ENCODE data around the gene MPND. TPM values are rescaled to one million over a fixed set of nuclear protein-coding genes. Genes with fewer than 3 reads are reported as not detected.

Gene MPND
- total RNA-seq, 4 donors from 2014 or later = 2.7 to 3.1 (median 3.0) TPM

DNA sequence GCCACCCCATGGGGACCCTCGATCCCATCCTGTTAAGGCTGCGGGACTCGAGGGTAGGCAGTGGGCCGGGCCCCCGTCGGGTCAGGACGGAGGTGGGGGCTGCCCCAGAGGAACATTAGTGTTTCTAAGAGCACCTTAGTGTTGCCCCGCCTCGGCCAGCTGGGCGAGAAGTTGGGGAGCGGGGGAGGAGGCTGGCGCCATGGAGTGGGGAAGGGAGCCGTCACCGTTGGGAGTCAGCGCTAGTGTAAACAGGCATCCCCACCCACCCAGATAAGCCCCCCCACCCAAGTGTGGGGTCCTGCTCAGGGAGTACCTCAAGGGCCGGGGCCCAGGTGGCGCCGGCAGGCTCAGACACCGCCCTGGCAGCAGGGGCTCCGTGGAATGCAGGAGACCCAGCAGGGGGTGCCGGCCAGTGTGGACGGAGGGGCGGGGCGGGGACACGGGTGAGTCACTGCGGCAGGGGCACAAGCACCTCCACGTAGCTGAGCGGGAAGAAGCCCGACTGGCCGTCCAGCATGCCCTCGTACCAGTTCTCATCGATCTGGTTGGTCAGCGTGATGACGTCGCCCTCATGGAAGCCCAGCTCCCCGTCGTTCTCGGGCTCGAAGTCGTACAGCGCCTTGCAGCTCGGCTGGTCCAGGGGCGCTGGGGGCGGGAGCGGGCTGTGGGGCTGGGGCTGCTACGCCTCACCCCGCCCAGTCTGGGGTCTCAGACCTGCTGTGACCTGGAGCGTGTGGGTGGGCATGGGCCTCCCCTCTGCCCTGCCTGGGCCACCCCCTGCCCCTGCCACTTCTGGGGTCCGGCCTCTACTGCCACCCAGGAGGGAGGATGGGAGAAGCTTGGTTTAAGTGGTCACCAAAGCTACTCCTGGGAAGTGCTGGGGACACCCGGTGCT is 18.0 kb downstream of the MPND start:
- TF ChIP-seq, protein P1, sequence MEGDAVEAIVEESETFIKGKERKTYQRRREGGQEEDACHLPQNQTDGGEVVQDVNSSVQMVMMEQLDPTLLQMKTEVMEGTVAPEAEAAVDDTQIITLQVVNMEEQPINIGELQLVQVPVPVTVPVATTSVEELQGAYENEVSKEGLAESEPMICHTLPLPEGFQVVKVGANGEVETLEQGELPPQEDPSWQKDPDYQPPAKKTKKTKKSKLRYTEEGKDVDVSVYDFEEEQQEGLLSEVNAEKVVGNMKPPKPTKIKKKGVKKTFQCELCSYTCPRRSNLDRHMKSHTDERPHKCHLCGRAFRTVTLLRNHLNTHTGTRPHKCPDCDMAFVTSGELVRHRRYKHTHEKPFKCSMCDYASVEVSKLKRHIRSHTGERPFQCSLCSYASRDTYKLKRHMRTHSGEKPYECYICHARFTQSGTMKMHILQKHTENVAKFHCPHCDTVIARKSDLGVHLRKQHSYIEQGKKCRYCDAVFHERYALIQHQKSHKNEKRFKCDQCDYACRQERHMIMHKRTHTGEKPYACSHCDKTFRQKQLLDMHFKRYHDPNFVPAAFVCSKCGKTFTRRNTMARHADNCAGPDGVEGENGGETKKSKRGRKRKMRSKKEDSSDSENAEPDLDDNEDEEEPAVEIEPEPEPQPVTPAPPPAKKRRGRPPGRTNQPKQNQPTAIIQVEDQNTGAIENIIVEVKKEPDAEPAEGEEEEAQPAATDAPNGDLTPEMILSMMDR (IDR thresholded peaks at IDR 0.05 in 4 of 5, conservative IDR thresholded peaks at IDR 0.05 in 1 of 5) = no peak
- TF ChIP-seq POLR2A (IDR thresholded peaks at IDR 0.05) = no peak
- Histone ChIP-seq H3K27me3 (no peaks in the 10 kb centered on the region), H3K36me3 (peaks cover 0 to 63% of the 10 kb centered on the region in 2 donors), H3K9me3 (no peaks in the 10 kb centered on the region), H3K4me3 (no peak overlapping the region), H3K4me1 (no peaks in the 10 kb centered on the region), H3K27ac (no peak overlapping the region)
- intact Hi-C loops (cut with DNase I; ENCODE audit: low total_unique reads) (no loop called here), in situ Hi-C loops (cut with MboI; ENCODE audit: low sequenced_read_pairs in 4 of 4) (no loop called here)
- DNase-seq (no peak), ATAC-seq (no peak)

DNA sequence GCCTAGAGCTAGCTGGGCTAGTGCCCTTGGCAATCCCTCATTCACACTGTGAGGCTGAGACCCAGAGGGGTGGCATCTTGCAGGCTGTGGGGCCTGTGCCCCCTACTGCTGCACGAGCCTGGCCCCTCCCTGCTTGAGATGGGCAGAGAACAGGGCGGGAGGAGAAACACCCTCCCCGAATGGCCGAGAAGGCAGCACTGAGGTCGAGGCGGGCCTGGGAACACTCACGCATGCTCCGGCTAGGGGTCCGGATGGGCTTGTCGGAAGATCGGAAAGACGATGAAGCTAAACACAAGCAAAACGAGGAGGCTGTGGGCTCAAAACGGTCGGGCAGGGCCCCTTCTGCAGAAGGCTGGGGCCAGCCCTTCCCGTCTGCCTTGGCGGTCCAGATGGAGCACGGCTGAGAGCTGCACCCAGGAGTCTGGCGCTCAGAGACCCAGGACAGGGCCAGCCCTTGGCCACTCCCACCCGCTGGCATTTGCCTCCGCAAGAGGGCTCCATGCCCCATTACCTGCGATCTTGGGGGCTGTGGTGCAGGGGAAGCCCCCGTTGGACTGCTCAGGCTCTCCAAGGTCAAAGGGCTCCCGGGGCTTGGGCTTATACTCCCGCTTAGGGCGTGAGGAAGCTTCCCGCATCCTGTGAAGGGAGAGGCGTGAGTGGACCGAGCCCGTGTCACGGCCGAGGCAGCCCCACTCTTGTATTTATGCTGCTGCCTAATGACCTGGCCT is 18.9 kb downstream of the MPND start:
- no peak for ATAC-seq
- DNase-seq = no peak
- intact Hi-C loops (cut with DNase I; ENCODE audit: low total_unique reads) = no loop called here
- in situ Hi-C loops (cut with MboI; ENCODE audit: low sequenced_read_pairs in 4 of 4) = no loop called here
- no peak overlapping the region for H3K4me3 ChIP-seq
- H3K27ac ChIP-seq = no peak overlapping the region
- peaks cover 0 to 6% of the 10 kb centered on the region in 2 donors for H3K4me1 ChIP-seq
- peaks cover 0 to 65% of the 10 kb centered on the region in 2 donors for H3K36me3 ChIP-seq
- no peaks in the 10 kb centered on the region for H3K9me3 ChIP-seq
- TF ChIP-seq POLR2A (IDR thresholded peaks at IDR 0.05) = no peak
- TF ChIP-seq, protein P1 (IDR thresholded peaks at IDR 0.05 in 4 of 5, conservative IDR thresholded peaks at IDR 0.05 in 1 of 5) = no peak
- no peaks in the 10 kb centered on the region for H3K27me3 ChIP-seq

DNA sequence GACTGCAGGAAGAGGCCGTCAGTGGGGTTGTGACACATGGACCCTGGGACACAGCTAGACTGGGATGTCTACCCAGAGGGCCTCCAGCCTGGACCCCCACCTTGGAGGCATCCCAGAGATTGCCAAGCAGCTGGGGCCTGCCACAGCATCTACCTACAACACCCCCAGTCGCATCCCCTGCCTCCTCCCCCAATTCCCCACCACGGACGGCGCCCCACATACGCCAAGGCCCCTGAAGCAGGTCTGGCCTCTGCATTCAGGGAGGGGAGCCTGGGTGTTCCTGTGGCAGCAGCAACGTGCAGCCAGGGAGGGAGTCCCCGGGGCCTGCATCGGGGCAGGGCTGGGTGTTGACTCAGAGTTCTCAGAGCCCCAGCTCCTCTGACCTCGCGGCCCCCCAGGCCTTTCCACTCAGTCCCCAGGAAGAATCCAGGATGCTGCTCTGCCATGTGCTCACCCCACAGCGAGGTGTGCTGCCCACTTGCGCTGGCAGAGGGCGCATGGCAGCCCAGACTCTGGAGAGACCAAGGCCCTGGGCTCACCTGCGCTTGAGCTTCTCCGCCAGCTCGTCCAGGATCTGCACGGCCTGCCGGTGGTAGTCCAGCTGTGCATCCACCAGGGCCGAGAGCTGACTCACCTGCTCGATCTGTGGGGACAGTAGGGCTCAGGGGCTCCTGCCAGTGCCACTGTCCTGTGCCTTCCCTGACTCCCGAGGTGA is 19.6 kb downstream of the MPND start:
- H3K27ac ChIP-seq = no peak overlapping the region
- H3K9me3 ChIP-seq = no peaks in the 10 kb centered on the region
- no peaks in the 10 kb centered on the region for H3K27me3 ChIP-seq
- H3K4me1 ChIP-seq = peaks cover 5 to 13% of the 10 kb centered on the region in 2 donors
- ATAC-seq = no peak
- no peak for DNase-seq
- in situ Hi-C loops (cut with MboI; ENCODE audit: low sequenced_read_pairs in 4 of 4) = no loop called here
- intact Hi-C loops (cut with DNase I; ENCODE audit: low total_unique reads) = no loop called here
- H3K4me3 ChIP-seq = no peak overlapping the region
- peaks cover 0 to 65% of the 10 kb centered on the region in 2 donors for H3K36me3 ChIP-seq
- no peak for TF ChIP-seq POLR2A (IDR thresholded peaks at IDR 0.05)
- TF ChIP-seq, protein P1 (IDR thresholded peaks at IDR 0.05 in 4 of 5, conservative IDR thresholded peaks at IDR 0.05 in 1 of 5) = no peak

DNA sequence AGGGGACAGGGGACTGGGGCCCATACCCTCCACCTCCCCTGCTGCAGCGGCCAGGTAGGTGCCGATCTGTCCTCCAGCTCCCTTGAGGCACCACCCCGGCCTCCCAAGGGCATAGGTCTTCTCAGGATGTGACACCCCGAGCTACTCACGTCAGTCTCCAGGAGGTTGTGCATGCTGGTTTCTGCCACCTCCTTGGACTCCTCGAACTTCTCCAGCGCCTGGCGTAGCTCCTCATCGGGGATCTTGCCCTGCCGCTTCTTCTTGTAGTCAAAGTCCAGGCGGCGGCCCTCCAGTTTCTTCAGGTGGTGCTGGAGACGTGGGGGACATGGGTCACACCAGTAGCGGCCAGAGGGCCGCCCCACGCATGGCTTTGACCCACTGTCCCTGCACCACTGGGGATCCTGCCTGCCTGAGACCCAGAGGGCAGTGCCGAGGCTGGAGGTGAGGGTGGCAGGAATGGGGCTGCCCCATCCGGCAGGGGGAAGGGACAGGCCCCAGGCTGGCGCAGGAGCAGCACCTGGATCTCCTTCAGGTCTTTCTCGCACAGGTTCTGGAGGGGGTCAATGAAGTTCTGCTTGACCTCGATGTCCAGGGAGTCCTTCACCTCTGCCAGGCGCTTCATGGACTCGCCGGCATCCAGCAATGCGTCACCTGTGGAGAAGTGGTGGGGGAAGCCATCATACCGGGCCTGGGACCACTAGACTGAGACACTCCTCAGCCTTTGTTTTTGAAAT is 20.4 kb downstream of the MPND start:
- DNase-seq = no peak
- intact Hi-C loops (cut with DNase I; ENCODE audit: low total_unique reads) = no loop called here
- H3K4me3 ChIP-seq = no peak overlapping the region
- no peak overlapping the region for H3K27ac ChIP-seq
- peaks cover 12 to 21% of the 10 kb centered on the region in 2 donors for H3K4me1 ChIP-seq
- H3K9me3 ChIP-seq = no peaks in the 10 kb centered on the region
- in situ Hi-C loops (cut with MboI; ENCODE audit: low sequenced_read_pairs in 4 of 4) = no loop called here
- ATAC-seq = no peak
- TF ChIP-seq, protein P1 (IDR thresholded peaks at IDR 0.05 in 4 of 5, conservative IDR thresholded peaks at IDR 0.05 in 1 of 5) = no peak
- no peak for TF ChIP-seq POLR2A (IDR thresholded peaks at IDR 0.05)
- H3K27me3 ChIP-seq = no peaks in the 10 kb centered on the region
- H3K36me3 ChIP-seq = peaks cover 0 to 65% of the 10 kb centered on the region in 2 donors
